CD14-positive monocyte (primary cell): Measurements from ENCODE around the gene MOV10. TPM values are rescaled to one million over a fixed set of nuclear protein-coding genes. Genes with fewer than 3 reads are reported as not detected.

ENCODE experiments used
- DNase-seq, 3 donors: peaks; one replicate each; pipeline ENCODE4 v3.0.0-alpha.2; 2011 to 2022
- H2AFZ ChIP-seq: 2 replicates; pipeline ENCODE4 v1.6.0; 2012; ENCODE audit warnings: mild to moderate bottlenecking, low read depth, low read length, inconsistent platforms; ENCODE audit not compliant: insufficient read depth, poor library complexity, severe bottlenecking
- H3K27ac ChIP-seq, 2 donors: 1 replicate in 1 of 2; 2 replicates in 1 of 2; pipeline ENCODE4 v1.5.1; 2012 to 2013; ENCODE audit warnings: low read length in 2 of 2, control low read depth in 1 of 2, inconsistent platforms in 1 of 2, low read depth in 1 of 2, mild to moderate bottlenecking in 1 of 2
- H3K27me3 ChIP-seq, 2 donors: one replicate each; pipeline versions ENCODE4 v1.6.0 to v1.6.1; 2011 to 2013; ENCODE audit warnings: low read length in 2 of 2; ENCODE audit not compliant: control insufficient read depth in 2 of 2, insufficient read depth in 2 of 2
- H3K36me3 ChIP-seq, 2 donors: replicated peaks in 1 of 2; 1 replicate in 1 of 2; 2 replicates in 1 of 2; pipeline versions ENCODE4 v1.5.1 to v1.6.1; 2012 to 2013; ENCODE audit warnings: low read length in 2 of 2, control low read depth in 1 of 2, inconsistent platforms in 1 of 2, mild to moderate bottlenecking in 1 of 2; ENCODE audit not compliant: insufficient read depth in 2 of 2, control insufficient read depth in 1 of 2
- H3K4me1 ChIP-seq, 2 donors: 1 replicate in 1 of 2; 2 replicates in 1 of 2; pipeline versions ENCODE4 v1.5.1 to v1.6.1; 2012 to 2013; ENCODE audit warnings: low read length in 2 of 2, control low read depth in 1 of 2, inconsistent platforms in 1 of 2, mild to moderate bottlenecking in 1 of 2, moderate library complexity in 1 of 2; ENCODE audit not compliant: insufficient read depth in 2 of 2, control insufficient read depth in 1 of 2
- H3K4me2 ChIP-seq: replicated peaks from 2 replicates; pipeline ENCODE3; 2012; ENCODE audit warnings: low read length, moderate library complexity, mild to moderate bottlenecking; ENCODE audit not compliant: poor library complexity, severe bottlenecking; ENCODE audit errors: extremely low read depth
- H3K4me3 ChIP-seq, 3 experiments: fragments of 200-600 bp in 1 of 3; sonication (generic) in 1 of 3; replicated peaks in 1 of 3; 1 replicate in 2 of 3; 2 replicates in 1 of 3; pipeline ENCODE4 v1.5.1; 2011 to 2013; ENCODE audit warnings: low read length in 3 of 3, mild to moderate bottlenecking in 3 of 3, control low read depth in 2 of 3, low read depth in 2 of 3, inconsistent platforms in 1 of 3, moderate library complexity in 1 of 3
- H3K79me2 ChIP-seq: 2 replicates; pipeline ENCODE4 v1.6.0; 2012; ENCODE audit warnings: mild to moderate bottlenecking, control low read depth, inconsistent platforms, low read length, moderate library complexity; ENCODE audit not compliant: insufficient read depth
- H3K9ac ChIP-seq: 2 replicates; pipeline ENCODE4 v1.6.0; 2017; ENCODE audit warnings: low read length, mild to moderate bottlenecking; ENCODE audit not compliant: insufficient read depth, poor library complexity, severe bottlenecking
- H3K9me3 ChIP-seq, 2 donors: replicated peaks in 1 of 2; 1 replicate in 1 of 2; 2 replicates in 1 of 2; pipeline versions ENCODE4 v1.5.1 to v1.6.1; 2012 to 2013; ENCODE audit warnings: low read length in 2 of 2, control low read depth in 1 of 2; ENCODE audit not compliant: control insufficient read depth in 1 of 2, insufficient read depth in 1 of 2
- H4K20me1 ChIP-seq: 2 replicates; pipeline ENCODE4 v1.6.0; 2012; ENCODE audit warnings: mild to moderate bottlenecking, low read length, control low read depth, moderate library complexity; ENCODE audit not compliant: insufficient read depth
- H3K27ac Mint-ChIP-seq, 7 donors: one replicate each; pipeline ENCODE4 v1.8.0; 2020; ENCODE audit warnings: mild to moderate bottlenecking in 7 of 7, mixed read lengths in 7 of 7, moderate library complexity in 6 of 7, inconsistent platforms in 2 of 7
- H3K27me3 Mint-ChIP-seq, 3 donors: one replicate each; pipeline ENCODE4 v1.8.0; 2021 to 2022; ENCODE audit warnings: low read depth in 3 of 3, mild to moderate bottlenecking in 3 of 3, mixed read lengths in 3 of 3, moderate library complexity in 3 of 3, inconsistent platforms in 1 of 3
- H3K36me3 Mint-ChIP-seq, 2 donors: one replicate each; pipeline ENCODE4 v1.8.0; 2020; ENCODE audit warnings: mixed read lengths in 2 of 2, inconsistent platforms in 1 of 2, mild to moderate bottlenecking in 1 of 2
- H3K4me1 Mint-ChIP-seq: one replicate; pipeline ENCODE4 v1.8.0; 2020; ENCODE audit warnings: mild to moderate bottlenecking, mixed read lengths
- H3K4me3 Mint-ChIP-seq, 2 donors: one replicate each; pipeline ENCODE4 v1.8.0; 2020; ENCODE audit warnings: mild to moderate bottlenecking in 2 of 2, mixed read lengths in 2 of 2, moderate library complexity in 1 of 2
- H3K9me3 Mint-ChIP-seq, 7 donors: one replicate each; pipeline ENCODE4 v1.8.0; 2020 to 2022; ENCODE audit warnings: mixed read lengths in 7 of 7, mild to moderate bottlenecking in 6 of 7, moderate library complexity in 6 of 7, inconsistent platforms in 2 of 7
- WGBS: methylation state at CpG from one replicate; pipeline ENCODE4 v1.1.5; 2013; ENCODE audit warnings: missing lambda C conversion rate; ENCODE audit not compliant: insufficient coverage; 5-methylcytosine and 5-hydroxymethylcytosine counted together
- intact Hi-C, 2 donors: fragments of 100-400 bp; cut with micrococcal nuclease; formaldehyde crosslinking; loops; one replicate each; pipeline versions ENCODE4 v1.15.0 to v1.15.1; 2023
- polyA plus RNA-seq, 3 donors: library from polyadenylated mRNA; depleted of rRNA in 1 of 3; unstranded in 2 of 3; stranded (reverse) in 1 of 3; fragments of 300-500 nt in 2 of 3; fragments of >200 nt in 1 of 3; fragmentation: Illumina TruSeq in 2 of 3; gene quantifications; 1 replicate in 2 of 3; 2 replicates in 1 of 3; pipeline ENCODE4 v1.2.3, GENCODE V29; 2012 to 2021
- TF ChIP-seq, protein P1 (sequence below): fragments of 200-600 bp; IDR thresholded peaks from one replicate; pipeline ENCODE4 v1.8.0; 2022; ENCODE audit warnings: antibody characterized with exemption, mild to moderate bottlenecking

Gene MOV10
- polyA plus RNA-seq, 3 donors: 12.0 to 61.2 (median 13.6) TPM

DNA sequence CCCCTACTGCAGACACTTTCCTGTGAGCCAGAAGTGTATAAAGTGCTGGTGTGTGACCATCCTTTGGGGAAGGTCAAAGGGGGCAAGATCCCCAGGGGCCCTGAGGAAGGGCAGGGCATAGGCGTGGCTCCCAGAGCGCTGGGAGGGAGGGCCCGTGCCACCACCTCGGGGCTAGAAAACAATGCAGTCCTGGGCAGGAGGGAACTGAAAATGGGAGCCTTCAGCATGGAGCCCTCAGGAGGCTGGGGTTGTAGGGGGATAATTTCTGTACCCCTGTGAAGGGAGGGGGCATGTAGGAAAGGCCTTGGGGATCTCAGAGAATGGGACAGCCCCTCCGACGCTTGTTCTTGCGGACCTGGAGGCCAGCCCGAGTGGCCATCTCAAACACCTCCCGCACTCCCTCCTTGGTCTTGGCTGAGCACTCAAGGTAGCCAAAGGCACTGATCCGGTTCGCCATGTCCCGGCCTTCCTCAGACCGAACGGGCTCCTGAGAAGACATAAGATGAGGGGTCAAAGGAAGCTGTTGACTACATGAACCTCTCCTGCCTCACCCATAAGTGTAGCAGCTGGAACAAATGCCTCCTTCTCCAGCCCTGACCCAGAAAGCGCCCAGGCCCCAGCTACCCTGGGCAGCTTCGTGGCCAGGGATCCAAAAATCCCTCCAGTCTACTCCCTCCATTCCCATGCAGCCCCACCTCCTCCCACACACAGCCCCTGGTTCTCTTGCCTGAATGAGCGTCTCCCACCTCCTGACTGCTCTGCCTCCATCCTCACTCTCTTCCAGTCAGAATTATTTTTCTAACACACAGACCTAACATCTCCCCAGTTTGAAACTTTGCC lies 27.0 kb downstream of the MOV10 start:
- peaks cover 6 to 27% (median 16%) of the 10 kb centered on the region in 3 donors for H3K27me3 Mint-ChIP-seq
- Histone ChIP-seq H3K36me3 (peaks cover 0 to 19% of the 10 kb centered on the region in 2 donors), H3K27me3 (peaks cover 0 to 16% of the 10 kb centered on the region in 2 donors), H2AFZ (peak overlapping the region; percentile 38), H3K4me1 (peaks cover 50 to 54% of the 10 kb centered on the region in 2 donors), H3K79me2 (no peaks in the 10 kb centered on the region), H3K9me3 (no peaks in the 10 kb centered on the region), H3K27ac (peak overlapping the region; percentile 49 to 67), H3K4me3 (peak overlapping the region in 1 of 3 experiments; percentile 34), H4K20me1 (no peaks in the 10 kb centered on the region), H3K4me2 (peak overlapping the region; percentile 60), H3K9ac (no peak overlapping the region)
- peaks cover 61% of the 10 kb centered on the region for H3K4me1 Mint-ChIP-seq
- intact Hi-C loops: loop anchor here (5.0 to 10.0 kb wide), 3 partner anchors 197 to 343 kb away; partner anchors contain the start of gene WNT2B (in 1 of the 2)
- peaks cover 0 to 2% (median 0%) of the 10 kb centered on the region in 7 donors for H3K9me3 Mint-ChIP-seq
- TF ChIP-seq, protein P1, sequence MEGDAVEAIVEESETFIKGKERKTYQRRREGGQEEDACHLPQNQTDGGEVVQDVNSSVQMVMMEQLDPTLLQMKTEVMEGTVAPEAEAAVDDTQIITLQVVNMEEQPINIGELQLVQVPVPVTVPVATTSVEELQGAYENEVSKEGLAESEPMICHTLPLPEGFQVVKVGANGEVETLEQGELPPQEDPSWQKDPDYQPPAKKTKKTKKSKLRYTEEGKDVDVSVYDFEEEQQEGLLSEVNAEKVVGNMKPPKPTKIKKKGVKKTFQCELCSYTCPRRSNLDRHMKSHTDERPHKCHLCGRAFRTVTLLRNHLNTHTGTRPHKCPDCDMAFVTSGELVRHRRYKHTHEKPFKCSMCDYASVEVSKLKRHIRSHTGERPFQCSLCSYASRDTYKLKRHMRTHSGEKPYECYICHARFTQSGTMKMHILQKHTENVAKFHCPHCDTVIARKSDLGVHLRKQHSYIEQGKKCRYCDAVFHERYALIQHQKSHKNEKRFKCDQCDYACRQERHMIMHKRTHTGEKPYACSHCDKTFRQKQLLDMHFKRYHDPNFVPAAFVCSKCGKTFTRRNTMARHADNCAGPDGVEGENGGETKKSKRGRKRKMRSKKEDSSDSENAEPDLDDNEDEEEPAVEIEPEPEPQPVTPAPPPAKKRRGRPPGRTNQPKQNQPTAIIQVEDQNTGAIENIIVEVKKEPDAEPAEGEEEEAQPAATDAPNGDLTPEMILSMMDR: no peak
- DNase-seq: no peak
- WGBS: 71% methylated on average over 12 of the region's 17 CpGs
- H3K4me3 Mint-ChIP-seq: peak overlapping the region; percentile 37 to 57
- peaks cover 12 to 31% of the 10 kb centered on the region in 2 donors for H3K36me3 Mint-ChIP-seq
- peak overlapping the region; percentile 68 to 95 (median 83) for H3K27ac Mint-ChIP-seq

DNA sequence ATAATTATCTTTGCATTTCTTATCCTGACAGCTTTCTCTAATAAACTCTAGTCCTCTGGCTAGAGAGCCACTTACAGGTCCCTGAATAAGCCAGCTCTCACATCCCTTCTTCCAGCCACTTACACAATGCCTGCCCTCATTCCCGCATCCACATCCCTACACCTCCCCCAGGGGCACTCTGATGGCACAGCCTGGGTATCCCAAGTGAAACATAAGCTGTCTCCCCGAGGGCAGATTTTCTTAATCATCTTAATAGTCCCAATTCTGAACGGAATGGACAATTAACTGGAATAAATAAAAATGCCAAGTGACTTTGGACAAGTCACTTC lies 27.6 kb downstream of the MOV10 start:
- H4K20me1 ChIP-seq: no peaks in the 10 kb centered on the region
- H3K9ac ChIP-seq: no peak overlapping the region
- H3K4me1 ChIP-seq: peaks cover 53 to 60% of the 10 kb centered on the region in 2 donors
- H3K9me3 ChIP-seq: no peaks in the 10 kb centered on the region
- H3K27ac ChIP-seq: no peak overlapping the region
- H3K27ac Mint-ChIP-seq: peak overlapping the region in 4 of 7 donors; percentile 19 to 82 (median 68)
- H3K4me1 Mint-ChIP-seq: peaks cover 62% of the 10 kb centered on the region
- 100% methylated on average over 1 of the region's 3 CpGs for WGBS
- DNase-seq: no peak
- TF ChIP-seq, protein P1: no peak
- no peak overlapping the region for H3K4me3 ChIP-seq
- H3K27me3 ChIP-seq: peaks cover 0 to 19% of the 10 kb centered on the region in 2 donors
- H2AFZ ChIP-seq: no peak overlapping the region
- peaks cover 0 to 2% (median 0%) of the 10 kb centered on the region in 7 donors for H3K9me3 Mint-ChIP-seq
- no peak overlapping the region for H3K4me2 ChIP-seq
- no peak overlapping the region for H3K4me3 Mint-ChIP-seq
- H3K36me3 Mint-ChIP-seq: peaks cover 12 to 28% of the 10 kb centered on the region in 2 donors
- H3K27me3 Mint-ChIP-seq: peaks cover 8 to 32% (median 16%) of the 10 kb centered on the region in 3 donors
- peaks cover 0 to 14% of the 10 kb centered on the region in 2 donors for H3K36me3 ChIP-seq
- intact Hi-C loops: loop anchor here (5.0 to 10.0 kb wide), 3 partner anchors 197 to 343 kb away; partner anchors contain the start of gene WNT2B (in 1 of the 2)
- no peaks in the 10 kb centered on the region for H3K79me2 ChIP-seq
